AG04449 (cell line): ENCODE measurements around the gene TMEM126A.

Experiments used
- CTCF ChIA-PET: fragments of 350-600 bp; formaldehyde crosslinking; extraction: SDS; loops from one replicate; lab custom pipeline; 2021; ENCODE audit warnings: antibody characterized with exemption; lab: Yijun Ruan, JAX
- POLR2A ChIA-PET: fragments of 400-600, 350-600 bp; formaldehyde crosslinking; extraction: SDS; loops from one replicate; lab custom pipeline; 2020; ENCODE audit warnings: antibody characterized with exemption, inconsistent platforms; lab: Yijun Ruan, JAX
- DNase-seq: peaks from one replicate; pipeline ENCODE4 v3.0.0-alpha.2; 2010; ENCODE audit warnings: low read depth, low spot score
- H3K4me3 ChIP-seq: 2 replicates; pipeline ENCODE4 v1.5.1; 2011; ENCODE audit warnings: low read depth, mild to moderate bottlenecking, control low read depth, low read length
- TF ChIP-seq, protein P1 (sequence below): IDR thresholded peaks from one replicate; pipeline ENCODE4 v1.5.1; 2011; ENCODE audit warnings: mild to moderate bottlenecking, moderate library complexity, low read length, control low read depth, inconsistent platforms; ENCODE audit not compliant: insufficient read depth; ENCODE audit errors: missing control alignments

The TMEM126A gene

DNA sequence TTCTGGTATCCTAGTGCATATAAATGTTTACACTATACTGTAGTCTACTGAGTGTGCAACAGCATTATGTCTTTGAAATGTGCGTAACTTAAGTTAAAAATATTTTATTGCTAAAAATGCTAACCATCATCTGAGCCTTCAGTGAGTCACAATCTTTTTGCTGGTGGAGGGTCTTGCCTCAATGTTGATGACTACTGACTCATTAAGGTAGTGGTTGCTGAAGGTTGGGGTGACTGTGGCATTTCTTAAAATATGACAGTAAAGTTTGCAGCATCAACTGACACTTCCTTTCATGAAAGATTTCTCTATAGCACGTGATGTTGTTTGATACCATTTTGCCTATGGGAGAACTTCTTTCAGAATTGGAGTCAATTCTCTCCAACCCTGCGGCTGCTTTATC lies 25.6 kb downstream of the TMEM126A start:
- TF ChIP-seq, protein P1, sequence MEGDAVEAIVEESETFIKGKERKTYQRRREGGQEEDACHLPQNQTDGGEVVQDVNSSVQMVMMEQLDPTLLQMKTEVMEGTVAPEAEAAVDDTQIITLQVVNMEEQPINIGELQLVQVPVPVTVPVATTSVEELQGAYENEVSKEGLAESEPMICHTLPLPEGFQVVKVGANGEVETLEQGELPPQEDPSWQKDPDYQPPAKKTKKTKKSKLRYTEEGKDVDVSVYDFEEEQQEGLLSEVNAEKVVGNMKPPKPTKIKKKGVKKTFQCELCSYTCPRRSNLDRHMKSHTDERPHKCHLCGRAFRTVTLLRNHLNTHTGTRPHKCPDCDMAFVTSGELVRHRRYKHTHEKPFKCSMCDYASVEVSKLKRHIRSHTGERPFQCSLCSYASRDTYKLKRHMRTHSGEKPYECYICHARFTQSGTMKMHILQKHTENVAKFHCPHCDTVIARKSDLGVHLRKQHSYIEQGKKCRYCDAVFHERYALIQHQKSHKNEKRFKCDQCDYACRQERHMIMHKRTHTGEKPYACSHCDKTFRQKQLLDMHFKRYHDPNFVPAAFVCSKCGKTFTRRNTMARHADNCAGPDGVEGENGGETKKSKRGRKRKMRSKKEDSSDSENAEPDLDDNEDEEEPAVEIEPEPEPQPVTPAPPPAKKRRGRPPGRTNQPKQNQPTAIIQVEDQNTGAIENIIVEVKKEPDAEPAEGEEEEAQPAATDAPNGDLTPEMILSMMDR: no peak
- H3K4me3 ChIP-seq: no peak overlapping the region
- DNase-seq: no peak
- ChIA-PET CTCF (interaction anchor here (1.2 to 1.7 kb wide), 2 partner anchors 8 to 21 kb away, joined by 3 to 6 read pairs; no protein-coding TSS in a partner anchor), POLR2A (no interaction called here)

DNA sequence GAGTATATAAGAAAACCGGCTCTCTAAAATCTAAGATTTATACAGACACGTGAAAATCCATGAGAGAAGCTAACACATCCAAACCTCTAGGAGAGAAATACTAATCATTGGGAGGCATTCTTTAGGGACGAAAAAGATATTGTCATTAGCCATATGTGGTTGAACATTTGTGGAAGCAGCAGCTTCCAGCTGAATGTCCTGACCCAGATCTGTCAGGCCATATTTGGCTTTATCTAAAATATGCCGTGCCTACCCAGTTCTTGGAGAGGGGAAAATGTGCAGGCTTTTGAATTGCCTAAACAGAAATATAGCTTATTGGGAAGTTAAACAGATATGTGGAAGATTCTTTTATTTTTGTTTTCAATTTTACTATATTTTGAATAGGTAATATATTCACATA lies 31.8 kb downstream of the TMEM126A start:
- no peak overlapping the region for H3K4me3 ChIP-seq
- TF ChIP-seq, protein P1: no peak
- ChIA-PET CTCF (interaction anchor here (1.4 to 2.3 kb wide), 3 partner anchors 11 to 175 kb away, joined by 4 to 13 read pairs (median 5); partner anchors contain the start of gene CCDC83), POLR2A (no interaction called here)
- no peak for DNase-seq

DNA sequence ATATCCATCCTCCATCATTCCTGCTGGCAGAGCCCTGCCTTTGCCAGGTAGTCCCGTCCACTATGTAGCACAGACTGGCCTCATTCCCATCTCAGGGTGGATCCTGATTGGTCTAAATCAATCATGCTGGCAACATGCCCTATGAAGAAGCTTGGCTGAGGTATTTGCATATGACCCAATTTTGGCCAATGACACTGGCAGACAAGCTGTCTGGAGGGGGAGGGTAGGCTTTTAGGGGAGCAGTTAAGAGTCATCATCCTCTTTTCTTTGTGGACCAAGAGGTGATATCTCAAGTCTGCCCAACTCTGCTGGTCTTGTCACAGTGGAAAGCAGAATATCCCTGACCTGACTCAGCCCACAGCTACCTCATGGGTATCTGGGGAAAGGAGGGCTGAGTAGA lies 33.1 kb downstream of the TMEM126A start:
- H3K4me3 ChIP-seq: no peak overlapping the region
- DNase-seq: no peak
- POLR2A ChIA-PET: no interaction called here
- TF ChIP-seq, protein P1: no peak
- CTCF ChIA-PET: interaction anchor here (1.0 to 2.3 kb wide), 6 partner anchors 8 to 146 kb away, joined by 3 to 13 read pairs (median 6); no protein-coding TSS in a partner anchor

DNA sequence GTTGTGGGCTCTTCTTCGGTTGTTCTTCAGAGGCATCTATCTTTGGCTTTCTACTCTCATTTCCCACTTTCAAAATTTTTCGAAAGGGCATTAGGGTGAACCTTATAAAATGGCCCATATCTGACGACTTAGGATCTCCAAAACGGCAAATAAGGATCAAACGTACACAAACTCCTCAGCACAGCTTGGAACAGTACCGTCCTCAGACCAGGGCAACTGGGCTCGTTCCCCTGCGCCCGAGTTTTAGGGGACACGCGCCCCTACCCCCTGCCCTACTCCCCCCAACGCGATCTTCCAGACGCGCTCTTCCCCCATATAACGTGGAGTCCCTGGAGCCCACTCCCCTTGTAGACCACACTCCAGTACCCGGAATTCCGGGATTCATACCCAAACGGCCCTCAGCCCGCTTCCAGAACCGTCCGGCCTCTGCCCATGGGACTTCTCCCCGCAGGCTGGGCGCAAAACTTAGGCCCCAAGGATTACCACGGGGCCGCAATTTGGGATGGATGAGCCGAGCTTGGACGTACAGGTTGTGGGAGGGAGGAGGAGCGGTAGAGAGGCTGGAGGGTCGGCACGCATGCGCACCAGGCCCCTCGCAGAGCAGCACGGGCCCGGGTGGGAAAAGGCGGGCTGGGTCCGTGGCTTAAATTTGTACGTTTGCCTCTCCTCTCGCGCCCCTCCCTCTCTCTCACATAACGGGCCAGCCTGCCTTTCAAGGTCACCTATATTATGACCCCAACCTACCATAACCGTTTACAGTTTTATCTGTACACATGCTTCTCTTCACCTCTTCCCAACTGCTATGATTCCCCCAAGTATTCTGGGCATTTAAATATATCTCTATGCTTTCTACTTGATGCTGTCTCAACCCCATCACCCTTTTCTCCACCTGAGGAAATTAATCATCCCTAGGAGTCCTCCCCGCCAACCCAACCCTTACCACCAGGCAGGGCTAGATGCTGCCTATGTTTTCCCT lies 34.9 kb downstream of the TMEM126A start:
- POLR2A ChIA-PET: no interaction called here
- peak overlapping the region; percentile 61 for H3K4me3 ChIP-seq
- TF ChIP-seq, protein P1: no peak
- CTCF ChIA-PET: interaction anchor here (1.2 to 4.5 kb wide), 3 partner anchors 8 to 14 kb away, joined by 3 to 21 read pairs (median 3); no protein-coding TSS in a partner anchor
- DNase-seq: no peak

DNA sequence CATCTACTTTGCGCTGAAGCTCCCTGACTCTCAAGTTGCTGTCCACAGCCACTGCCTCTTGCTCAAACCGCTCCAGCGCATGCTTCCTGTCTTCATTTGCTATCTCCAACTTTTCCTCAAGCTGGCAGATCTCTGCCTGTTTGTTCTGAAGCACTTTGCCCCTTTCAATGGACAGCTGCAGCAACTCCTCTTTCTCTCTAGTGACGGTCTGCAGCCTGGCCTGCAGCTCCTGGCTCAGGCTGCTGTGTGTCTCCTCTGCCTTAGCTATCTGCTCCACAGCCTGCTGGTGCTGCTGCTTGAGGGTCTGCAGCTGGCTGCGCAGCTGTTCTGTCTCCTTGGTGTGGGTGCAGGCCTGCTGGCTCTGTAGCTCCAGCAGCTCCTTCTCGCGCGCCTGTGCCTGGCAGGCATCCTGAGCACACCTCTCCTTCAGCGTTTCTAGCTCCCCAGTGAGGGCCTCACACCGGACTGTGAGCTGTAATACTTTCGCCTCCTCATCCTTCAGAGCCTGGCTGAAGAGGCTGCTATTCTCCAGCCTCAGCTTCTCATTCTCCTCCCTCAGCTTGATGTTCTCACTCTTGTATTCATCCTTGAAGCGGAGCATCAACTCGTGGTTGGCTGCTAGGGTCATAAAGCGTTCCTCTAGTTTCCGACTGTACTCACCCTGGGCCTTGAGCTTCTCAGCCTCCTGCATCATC lies 37.5 kb downstream of the TMEM126A start:
- DNase-seq: no peak
- CTCF ChIA-PET: interaction anchor here (1.2 to 4.5 kb wide), 4 partner anchors 11 to 169 kb away, joined by 3 to 21 read pairs (median 6); partner anchors contain the start of gene CCDC83
- H3K4me3 ChIP-seq: peak overlapping the region; percentile 40
- POLR2A ChIA-PET: interaction anchor here (0.9 kb wide), 1 partner anchor 20 kb away, joined by 4 read pairs; the partner anchor contains the start of gene CREBZF
- TF ChIP-seq, protein P1: no peak
